GM19395 (cell line): ENCODE results near the gene SAFB2.
A peak's percentile ranks its signal among the peaks of the same experiment; 100 is the strongest.

Experiments
- ATAC-seq: cut with Tn5 transposase; IDR thresholded peaks from one replicate; pipeline ENCODE4 v1.9.1; 2021; ENCODE audit warnings: mild to moderate bottlenecking, moderate library complexity; ENCODE audit not compliant: unreplicated experiment

Gene SAFB2

GRCh38 chr19:5622465-5623396, at the start of gene SAFB2, which contains the start of gene SAFB:
Gene SAFB2, minus strand, starts transcription at chr19:5622776. Its CDS starts 61 bp downstream, at chr19:5622715.
Gene SAFB, plus strand, starts transcription at chr19:5623083. Its CDS starts 123 bp downstream, at chr19:5623206.
- peak; percentile 72 for ATAC-seq

- ATAC-seq, result no peak
These were observed 49.0 kb upstream of the SAFB2 start for GRCh38 chr19:5671600-5671999.

GRCh38 chr19:5669212-5669611, 46.6 kb upstream of the SAFB2 start:
- no peak for ATAC-seq

GRCh38 chr19:5667751-5668271, 45.2 kb upstream of the SAFB2 start:
- no peak for ATAC-seq

GRCh38 chr19:5666921-5667610, 44.5 kb upstream of the SAFB2 start:
- ATAC-seq, result no peak

- no peak for ATAC-seq
These were observed 43.4 kb upstream of the SAFB2 start for GRCh38 chr19:5665781-5666513.

GRCh38 chr19:5664515-5664914, 41.9 kb upstream of the SAFB2 start:
- ATAC-seq, result no peak

- no peak for ATAC-seq
These were observed 41.3 kb upstream of the SAFB2 start for GRCh38 chr19:5663904-5664303.

- no peak for ATAC-seq
These were observed 38.9 kb upstream of the SAFB2 start for GRCh38 chr19:5661483-5661882.

GRCh38 chr19:5655412-5655811, 32.8 kb upstream of the SAFB2 start:
- ATAC-seq, result no peak

- no peak for ATAC-seq
These were observed 32.4 kb upstream of the SAFB2 start for GRCh38 chr19:5654931-5655330.

- no peak for ATAC-seq
These were observed 29.7 kb upstream of the SAFB2 start for GRCh38 chr19:5652261-5652660.

- no peak for ATAC-seq
These were observed 28.8 kb upstream of the SAFB2 start for GRCh38 chr19:5651361-5651760.

GRCh38 chr19:5648464-5648863, 25.9 kb upstream of the SAFB2 start:
- ATAC-seq, result no peak

- no peak for ATAC-seq
These were observed 24.1 kb upstream of the SAFB2 start for GRCh38 chr19:5646703-5647102.

- no peak for ATAC-seq
These were observed 22.8 kb upstream of the SAFB2 start for GRCh38 chr19:5645409-5645808.

- ATAC-seq, result no peak
These were observed 21.5 kb upstream of the SAFB2 start for GRCh38 chr19:5644037-5644436.

- no peak for ATAC-seq
These were observed 20.5 kb upstream of the SAFB2 start for GRCh38 chr19:5643060-5643459.

GRCh38 chr19:5642204-5642603, 19.6 kb upstream of the SAFB2 start:
- no peak for ATAC-seq

GRCh38 chr19:5641171-5641570, 18.6 kb upstream of the SAFB2 start:
- ATAC-seq, result no peak

GRCh38 chr19:5637971-5638370, 15.4 kb upstream of the SAFB2 start:
- no peak for ATAC-seq
